HFFc6 (cell line): ENCODE results near the gene TTC23. TPM values are rescaled to one million over a fixed set of nuclear protein-coding genes. Genes with fewer than 3 reads are reported as not detected.
A peak's percentile ranks its signal among the peaks of the same experiment; 100 is the strongest.

Source experiments
- DNase-seq: peaks from one replicate; pipeline ENCODE4 v3.0.0-alpha.2; 2018
- H3K27ac Mint-ChIP-seq: 2 replicates; pipeline ENCODE4 v1.8.0; 2020; ENCODE audit warnings: mild to moderate bottlenecking, mixed read lengths
- H3K27me3 Mint-ChIP-seq: 2 replicates; pipeline ENCODE4 v1.8.0; 2021; ENCODE audit warnings: mild to moderate bottlenecking, moderate library complexity, mixed read lengths; ENCODE audit not compliant: insufficient read depth
- H3K36me3 Mint-ChIP-seq: 2 replicates; pipeline ENCODE4 v1.8.0; 2021; ENCODE audit warnings: low read depth, mixed read lengths
- H3K4me1 Mint-ChIP-seq: 2 replicates; pipeline ENCODE4 v1.8.0; 2020; ENCODE audit warnings: low read depth, mixed read lengths
- H3K4me3 Mint-ChIP-seq: 2 replicates; pipeline ENCODE4 v1.8.0; 2020; ENCODE audit warnings: mild to moderate bottlenecking, moderate library complexity, mixed read lengths
- H3K9me3 Mint-ChIP-seq: 2 replicates; pipeline ENCODE4 v1.8.0; 2020; ENCODE audit warnings: mild to moderate bottlenecking, mixed read lengths
- CTCF ChIP-seq: fragments of 200-600 bp; sonication (generic); IDR thresholded peaks from 2 replicates; pipeline ENCODE4 v1.5.0; 2021; ENCODE audit warnings: antibody characterized with exemption, mild to moderate bottlenecking
- total RNA-seq, 6 experiments: library from RNA; stranded (reverse); fragmentation: NEBNext Ultra II Directional; extraction: Animal tissue kit (Norgen Biotek cat#: 25700); gene quantifications; 2 replicates in 1 of 6; 3 replicates in 5 of 6; pipeline ENCODE4 v1.2.3, GENCODE V29; 2021

The TTC23 gene
- total RNA-seq, 6 experiments from 2014 or later, result 11.9 to 17.4 (median 15.0) TPM

- H3K4me3 Mint-ChIP-seq, result no peak overlapping the region
- no peak overlapping the region for H3K27ac Mint-ChIP-seq
- TF ChIP-seq CTCF, result no peak
- DNase-seq, result no peak
- H3K36me3 Mint-ChIP-seq, result peaks cover 31% of the 10 kb centered on the region
- H3K9me3 Mint-ChIP-seq, result no peaks in the 10 kb centered on the region
- peaks cover 2% of the 10 kb centered on the region; the same call in 1 of the 2 replicates for H3K27me3 Mint-ChIP-seq
- H3K4me1 Mint-ChIP-seq, result peaks cover 24% of the 10 kb centered on the region
These were observed 21.1 kb downstream of the TTC23 start for GRCh38 chr15:99228120-99228770.

GRCh38 chr15:99226802-99227201, 22.6 kb downstream of the TTC23 start:
- no peak for DNase-seq
- no peak overlapping the region for H3K4me3 Mint-ChIP-seq
- no peak for TF ChIP-seq CTCF
- peak overlapping the region; percentile 2; the same call in 1 of the 2 replicates for H3K27ac Mint-ChIP-seq
- H3K9me3 Mint-ChIP-seq, result no peaks in the 10 kb centered on the region
- peaks cover 24% of the 10 kb centered on the region for H3K4me1 Mint-ChIP-seq
- H3K27me3 Mint-ChIP-seq, result no peaks in the 10 kb centered on the region
- H3K36me3 Mint-ChIP-seq, result peaks cover 23% of the 10 kb centered on the region

- Mint-ChIP-seq H3K9me3 (no peaks in the 10 kb centered on the region), H3K27ac (no peak overlapping the region), H3K36me3 (peaks cover 23% of the 10 kb centered on the region), H3K4me1 (peaks cover 24% of the 10 kb centered on the region), H3K4me3 (no peak overlapping the region), H3K27me3 (no peaks in the 10 kb centered on the region)
- DNase-seq, result no peak
- no peak for TF ChIP-seq CTCF
These were observed 24.8 kb downstream of the TTC23 start for GRCh38 chr15:99224372-99225214.

- Mint-ChIP-seq H3K9me3 (no peaks in the 10 kb centered on the region), H3K36me3 (no peaks in the 10 kb centered on the region), H3K4me1 (peaks cover 35% of the 10 kb centered on the region), H3K27me3 (no peaks in the 10 kb centered on the region), H3K27ac (no peak overlapping the region), H3K4me3 (no peak overlapping the region)
- DNase-seq, result peak; percentile 68
- TF ChIP-seq CTCF, result peak; percentile 94
These were observed 36.1 kb downstream of the TTC23 start for GRCh38 chr15:99213187-99213811.

- Mint-ChIP-seq H3K4me1 (peaks cover 35% of the 10 kb centered on the region), H3K36me3 (no peaks in the 10 kb centered on the region), H3K4me3 (no peak overlapping the region), H3K9me3 (no peaks in the 10 kb centered on the region), H3K27me3 (no peaks in the 10 kb centered on the region), H3K27ac (peak overlapping the region; percentile 72)
- no peak for TF ChIP-seq CTCF
- DNase-seq, result peak; percentile 39
These were observed 37.0 kb downstream of the TTC23 start for GRCh38 chr15:99212406-99212805.
